ENCODE results near the gene MZF1. TPM values are rescaled to one million over a fixed set of nuclear protein-coding genes. Genes with fewer than 3 reads are reported as not detected.
A peak's percentile ranks its signal among the peaks of the same experiment; 100 is the strongest.
"Not testable (repeated sequence)": the region's sequence is repeated elsewhere in the genome, so short reads cannot be mapped to it uniquely, and the experiment has no call there.

Gene MZF1
- total RNA-seq, 1 donor from 2014 or later: 30.9 TPM

DNA sequence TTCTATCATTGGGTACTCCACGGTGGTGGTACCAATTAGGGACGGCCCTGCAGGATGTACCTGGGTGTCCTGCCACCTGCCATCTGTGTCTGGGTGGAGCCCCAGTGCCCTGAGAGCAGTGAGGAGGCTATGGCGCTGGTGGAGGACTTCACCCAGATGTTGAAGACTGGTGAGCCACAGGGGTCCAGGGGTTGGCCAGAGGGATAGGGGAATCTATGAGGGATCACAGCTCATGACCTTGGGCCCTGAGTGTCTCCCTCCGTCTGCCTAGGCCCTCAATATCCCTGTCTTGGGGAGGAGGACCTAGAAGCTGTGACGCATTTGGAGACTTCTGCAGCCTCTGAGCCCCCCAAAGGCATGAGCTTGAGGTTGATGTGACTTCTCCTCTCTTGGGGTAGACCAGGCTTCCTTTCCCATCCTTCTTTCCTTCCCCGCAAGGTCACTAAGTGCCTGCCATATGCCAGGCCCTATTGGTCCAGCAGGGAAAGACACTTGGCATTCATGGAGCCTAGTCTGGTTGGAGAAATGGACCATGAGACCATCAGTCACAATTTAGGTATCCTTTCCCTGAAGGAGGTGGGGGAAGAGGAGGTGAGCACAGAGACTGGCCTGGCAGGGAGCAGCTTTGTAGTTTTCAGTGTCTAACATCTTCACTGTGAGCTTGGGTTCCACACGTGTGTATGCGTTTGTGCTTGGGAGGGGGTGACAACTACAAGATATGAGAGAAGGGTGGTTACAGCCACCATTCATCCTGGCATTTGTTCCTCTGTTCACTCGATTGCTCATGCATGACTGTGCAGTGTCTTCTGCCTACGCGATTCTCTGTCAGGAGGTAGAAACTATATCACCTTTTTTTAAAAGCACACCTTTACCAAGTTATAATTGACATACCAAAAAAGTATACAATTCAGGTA lies 5.1 kb upstream of the MZF1 start:
- TF ChIP-seq, protein P1, sequence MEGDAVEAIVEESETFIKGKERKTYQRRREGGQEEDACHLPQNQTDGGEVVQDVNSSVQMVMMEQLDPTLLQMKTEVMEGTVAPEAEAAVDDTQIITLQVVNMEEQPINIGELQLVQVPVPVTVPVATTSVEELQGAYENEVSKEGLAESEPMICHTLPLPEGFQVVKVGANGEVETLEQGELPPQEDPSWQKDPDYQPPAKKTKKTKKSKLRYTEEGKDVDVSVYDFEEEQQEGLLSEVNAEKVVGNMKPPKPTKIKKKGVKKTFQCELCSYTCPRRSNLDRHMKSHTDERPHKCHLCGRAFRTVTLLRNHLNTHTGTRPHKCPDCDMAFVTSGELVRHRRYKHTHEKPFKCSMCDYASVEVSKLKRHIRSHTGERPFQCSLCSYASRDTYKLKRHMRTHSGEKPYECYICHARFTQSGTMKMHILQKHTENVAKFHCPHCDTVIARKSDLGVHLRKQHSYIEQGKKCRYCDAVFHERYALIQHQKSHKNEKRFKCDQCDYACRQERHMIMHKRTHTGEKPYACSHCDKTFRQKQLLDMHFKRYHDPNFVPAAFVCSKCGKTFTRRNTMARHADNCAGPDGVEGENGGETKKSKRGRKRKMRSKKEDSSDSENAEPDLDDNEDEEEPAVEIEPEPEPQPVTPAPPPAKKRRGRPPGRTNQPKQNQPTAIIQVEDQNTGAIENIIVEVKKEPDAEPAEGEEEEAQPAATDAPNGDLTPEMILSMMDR (IDR thresholded peaks at IDR 0.05): no peak

DNA sequence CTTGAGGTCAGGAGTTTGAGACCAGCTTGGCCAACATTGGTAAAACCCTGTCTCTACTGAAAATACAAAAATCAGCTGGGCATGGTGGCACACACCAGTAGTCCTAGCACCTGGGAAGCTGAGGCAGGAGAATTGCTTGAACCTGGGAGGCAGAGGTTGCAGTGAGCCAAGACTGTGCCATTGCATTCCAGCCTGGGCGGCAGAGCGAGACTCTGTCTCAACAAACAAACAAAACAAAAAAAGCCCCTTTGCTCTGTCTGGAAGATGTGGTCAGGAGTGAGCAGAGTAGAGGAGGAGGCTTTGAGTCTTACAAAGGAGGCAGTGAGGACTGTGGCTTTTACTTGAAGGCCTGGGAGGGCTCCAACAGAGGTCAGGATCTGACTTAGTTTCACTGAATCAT lies 4.4 kb upstream of the MZF1 start:
- H3K27me3 Mint-ChIP-seq (ENCODE audit: unreplicated experiment): not testable (repeated sequence)

More for the DNA sequence above, 5.1 kb upstream of the MZF1 start:
- peak; percentile 66 for DNase-seq (ENCODE audit: extremely low spot score, unreplicated experiment)
- no peak overlapping the region for H3K27ac Mint-ChIP-seq (ENCODE audit: unreplicated experiment)
- no peaks in the 10 kb centered on the region for H3K27me3 Mint-ChIP-seq (ENCODE audit: unreplicated experiment)
- peaks cover 23% of the 10 kb centered on the region for H3K4me1 Mint-ChIP-seq (ENCODE audit: unreplicated experiment)
- no peak overlapping the region for H3K4me3 Mint-ChIP-seq (ENCODE audit: unreplicated experiment)
- H3K36me3 Mint-ChIP-seq (ENCODE audit: unreplicated experiment): peaks cover 13% of the 10 kb centered on the region
- H3K9me3 Mint-ChIP-seq (ENCODE audit: unreplicated experiment): no peaks in the 10 kb centered on the region

DNA sequence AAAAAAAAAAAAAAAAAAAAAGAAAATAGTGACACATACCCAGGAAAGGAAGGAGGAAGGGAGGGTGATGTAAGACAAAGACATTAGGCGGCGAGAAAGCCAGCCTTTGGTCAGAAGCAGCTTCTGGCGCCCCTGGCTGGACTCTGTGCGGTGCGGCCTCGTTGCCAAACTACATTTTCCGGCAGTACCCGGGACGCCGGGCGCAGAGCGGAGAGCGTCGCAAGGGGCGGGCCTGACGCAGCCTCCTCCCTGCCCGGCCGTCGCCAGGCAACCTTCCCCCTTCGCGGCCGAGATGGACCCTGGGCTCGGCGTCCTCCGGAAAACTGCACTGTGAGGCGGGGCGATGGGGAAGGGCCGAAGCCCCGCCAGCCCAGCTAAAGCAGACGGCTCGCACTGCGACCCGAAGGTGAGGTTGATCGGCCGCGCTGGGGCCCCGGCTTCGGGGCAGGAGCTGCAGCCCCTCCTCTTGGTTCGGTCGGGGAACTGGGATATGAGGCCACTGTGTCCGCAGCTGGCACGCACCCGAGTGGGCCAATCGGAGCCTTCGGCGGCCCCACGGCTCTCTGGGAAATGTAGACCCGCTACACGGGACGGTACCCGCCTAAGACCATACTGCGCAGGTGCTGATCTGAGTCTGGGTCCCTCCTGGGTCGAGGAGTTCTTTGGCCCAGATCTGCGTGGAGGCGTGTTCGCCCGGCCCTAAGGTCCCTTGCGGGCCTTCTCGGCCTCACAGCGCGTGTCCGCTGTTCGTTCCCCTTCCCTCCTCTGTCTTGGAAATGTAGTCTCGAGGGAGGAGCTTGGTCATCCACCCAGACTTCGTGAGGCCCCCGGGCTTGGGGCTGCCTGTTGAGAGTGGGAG lies 2.3 kb upstream of the MZF1 start:
- Mint-ChIP-seq H3K36me3 (ENCODE audit: unreplicated experiment) (no peaks in the 10 kb centered on the region), H3K27me3 (ENCODE audit: unreplicated experiment) (no peaks in the 10 kb centered on the region), H3K9me3 (ENCODE audit: unreplicated experiment) (no peaks in the 10 kb centered on the region), H3K4me1 (ENCODE audit: unreplicated experiment) (peaks cover 28% of the 10 kb centered on the region), H3K27ac (ENCODE audit: unreplicated experiment) (peak overlapping the region; percentile 99), H3K4me3 (ENCODE audit: unreplicated experiment) (peak overlapping the region; percentile 99)
- peak; percentile 97 for DNase-seq (ENCODE audit: extremely low spot score, unreplicated experiment)
- TF ChIP-seq, protein P1 (IDR thresholded peaks at IDR 0.05): peak; percentile 12

More for the DNA sequence above, 4.4 kb upstream of the MZF1 start:
- Mint-ChIP-seq H3K27ac (ENCODE audit: unreplicated experiment) (peak overlapping the region; percentile 41), H3K4me1 (ENCODE audit: unreplicated experiment) (peaks cover 24% of the 10 kb centered on the region)
- H3K4me3 Mint-ChIP-seq (ENCODE audit: unreplicated experiment); H3K9me3 Mint-ChIP-seq (ENCODE audit: unreplicated experiment); H3K36me3 Mint-ChIP-seq (ENCODE audit: unreplicated experiment): not testable (repeated sequence)
- peak; percentile 51 for DNase-seq (ENCODE audit: extremely low spot score, unreplicated experiment)

DNA sequence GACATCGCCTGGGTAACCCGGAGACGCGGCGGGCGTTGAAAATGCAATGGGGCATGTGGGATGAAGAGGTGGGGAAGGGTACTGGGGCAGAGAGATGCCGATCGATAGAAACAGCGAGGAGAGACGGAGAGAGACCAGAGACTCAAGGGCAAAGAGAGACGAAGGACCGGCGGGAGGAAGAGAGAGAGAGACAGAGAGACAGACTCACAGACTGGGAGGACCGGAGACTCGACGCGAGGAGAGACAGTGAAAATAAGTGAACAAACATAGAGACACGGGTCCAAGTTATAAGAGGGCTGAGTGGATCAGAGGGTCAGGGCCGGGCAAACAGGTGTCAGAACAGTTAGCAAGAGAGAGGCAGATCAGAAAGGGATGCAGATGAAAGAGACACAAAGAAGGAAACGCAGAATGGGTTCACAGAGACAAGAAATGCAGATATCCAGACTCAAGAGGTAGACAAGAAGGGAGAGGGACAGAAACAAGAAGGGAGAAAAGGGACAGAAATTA lies 576 bp upstream of the MZF1 start:
- Mint-ChIP-seq H3K4me3 (ENCODE audit: unreplicated experiment) (peak overlapping the region; percentile 99), H3K4me1 (ENCODE audit: unreplicated experiment) (peaks cover 28% of the 10 kb centered on the region), H3K9me3 (ENCODE audit: unreplicated experiment) (no peaks in the 10 kb centered on the region), H3K27me3 (ENCODE audit: unreplicated experiment) (no peaks in the 10 kb centered on the region), H3K36me3 (ENCODE audit: unreplicated experiment) (no peaks in the 10 kb centered on the region), H3K27ac (ENCODE audit: unreplicated experiment) (peak overlapping the region; percentile 99)
- DNase-seq (ENCODE audit: extremely low spot score, unreplicated experiment): no peak
- TF ChIP-seq, protein P1 (IDR thresholded peaks at IDR 0.05): no peak

DNA sequence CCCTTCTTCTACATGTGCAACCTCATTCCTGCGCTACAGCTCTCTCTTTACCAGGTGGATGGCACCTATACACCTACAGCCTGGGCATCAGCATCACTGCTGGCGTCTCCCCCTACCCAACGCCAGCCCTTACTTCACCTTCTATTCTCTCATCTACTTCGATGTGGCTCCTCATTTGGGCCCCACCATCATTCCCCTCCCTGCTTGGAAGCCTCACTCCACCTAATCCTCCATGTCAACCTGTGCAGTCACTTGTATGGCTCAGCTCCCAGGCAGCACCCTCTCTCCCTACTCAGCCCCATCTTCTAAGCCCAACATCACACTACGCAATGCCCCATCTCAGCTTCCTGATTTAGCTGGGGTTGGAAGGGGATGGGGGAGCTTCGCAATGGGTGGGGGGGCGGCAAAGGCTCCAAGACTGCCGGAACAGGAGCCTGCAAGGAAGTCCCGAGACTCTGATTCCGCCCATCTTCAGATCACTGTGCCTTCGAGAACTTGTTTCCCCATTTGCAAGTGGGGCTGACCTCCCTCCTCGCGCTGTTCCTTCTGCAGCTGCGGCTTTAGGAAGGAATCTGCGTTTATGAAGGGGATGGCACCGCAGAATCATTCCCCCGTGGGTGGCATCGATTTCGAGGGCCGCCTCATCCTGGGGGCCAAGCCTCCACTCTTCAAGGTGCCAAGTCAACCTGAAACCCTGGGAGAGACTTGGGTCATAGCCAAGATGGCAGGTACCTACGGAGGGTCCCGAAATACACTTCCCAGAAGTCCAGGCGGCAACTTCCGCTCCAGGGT lies 913 bp downstream of the MZF1 start:
- Mint-ChIP-seq H3K36me3 (ENCODE audit: unreplicated experiment) (no peaks in the 10 kb centered on the region), H3K27me3 (ENCODE audit: unreplicated experiment) (no peaks in the 10 kb centered on the region), H3K4me3 (ENCODE audit: unreplicated experiment) (peak overlapping the region; percentile 99), H3K27ac (ENCODE audit: unreplicated experiment) (peak overlapping the region; percentile 99), H3K9me3 (ENCODE audit: unreplicated experiment) (no peaks in the 10 kb centered on the region), H3K4me1 (ENCODE audit: unreplicated experiment) (peaks cover 28% of the 10 kb centered on the region)
- TF ChIP-seq, protein P1 (IDR thresholded peaks at IDR 0.05): no peak
- DNase-seq (ENCODE audit: extremely low spot score, unreplicated experiment): no peak
